ENCODE results near the gene CLN3.

GRCh38 chr16:28502290-28502689, 10.4 kb upstream of the CLN3 start:
- TF ChIP-seq GLIS3 (CRISPR knock-in tag; IDR thresholded peaks at IDR 0.05) (no peak), ZNF565 (CRISPR knock-in tag; conservative IDR thresholded peaks at IDR 0.05; ENCODE audit: low read depth) (no peak), RARB (CRISPR knock-in tag; IDR thresholded peaks at IDR 0.05) (no peak), ARNTL (CRISPR knock-in tag; IDR thresholded peaks at IDR 0.05; ENCODE audit: borderline replicate concordance, low read depth) (no peak), ZNF70 (CRISPR knock-in tag; IDR thresholded peaks at IDR 0.05) (no peak)
- TF ChIP-seq, protein P1, sequence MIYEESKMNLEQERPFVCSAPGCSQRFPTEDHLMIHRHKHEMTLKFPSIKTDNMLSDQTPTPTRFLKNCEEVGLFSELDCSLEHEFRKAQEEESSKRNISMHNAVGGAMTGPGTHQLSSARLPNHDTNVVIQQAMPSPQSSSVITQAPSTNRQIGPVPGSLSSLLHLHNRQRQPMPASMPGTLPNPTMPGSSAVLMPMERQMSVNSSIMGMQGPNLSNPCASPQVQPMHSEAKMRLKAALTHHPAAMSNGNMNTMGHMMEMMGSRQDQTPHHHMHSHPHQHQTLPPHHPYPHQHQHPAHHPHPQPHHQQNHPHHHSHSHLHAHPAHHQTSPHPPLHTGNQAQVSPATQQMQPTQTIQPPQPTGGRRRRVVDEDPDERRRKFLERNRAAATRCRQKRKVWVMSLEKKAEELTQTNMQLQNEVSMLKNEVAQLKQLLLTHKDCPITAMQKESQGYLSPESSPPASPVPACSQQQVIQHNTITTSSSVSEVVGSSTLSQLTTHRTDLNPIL (CRISPR knock-in tag; IDR thresholded peaks at IDR 0.05; ENCODE audit: low read depth) = no peak
- TF ChIP-seq, protein P2, sequence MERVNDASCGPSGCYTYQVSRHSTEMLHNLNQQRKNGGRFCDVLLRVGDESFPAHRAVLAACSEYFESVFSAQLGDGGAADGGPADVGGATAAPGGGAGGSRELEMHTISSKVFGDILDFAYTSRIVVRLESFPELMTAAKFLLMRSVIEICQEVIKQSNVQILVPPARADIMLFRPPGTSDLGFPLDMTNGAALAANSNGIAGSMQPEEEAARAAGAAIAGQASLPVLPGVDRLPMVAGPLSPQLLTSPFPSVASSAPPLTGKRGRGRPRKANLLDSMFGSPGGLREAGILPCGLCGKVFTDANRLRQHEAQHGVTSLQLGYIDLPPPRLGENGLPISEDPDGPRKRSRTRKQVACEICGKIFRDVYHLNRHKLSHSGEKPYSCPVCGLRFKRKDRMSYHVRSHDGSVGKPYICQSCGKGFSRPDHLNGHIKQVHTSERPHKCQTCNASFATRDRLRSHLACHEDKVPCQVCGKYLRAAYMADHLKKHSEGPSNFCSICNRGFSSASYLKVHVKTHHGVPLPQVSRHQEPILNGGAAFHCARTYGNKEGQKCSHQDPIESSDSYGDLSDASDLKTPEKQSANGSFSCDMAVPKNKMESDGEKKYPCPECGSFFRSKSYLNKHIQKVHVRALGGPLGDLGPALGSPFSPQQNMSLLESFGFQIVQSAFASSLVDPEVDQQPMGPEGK (CRISPR knock-in tag; IDR thresholded peaks at IDR 0.05; ENCODE audit: borderline replicate concordance) = no peak
